Measurements from ENCODE around the gene KLLN. TPM values are rescaled to one million over a fixed set of nuclear protein-coding genes. Genes with fewer than 3 reads are reported as not detected.

The KLLN gene
- total and polyA plus RNA-seq, 9 of the 15 experiments (the other 6 are each of a cell fraction or from before 2014, with no cell fraction given) = 0.07 to 0.40 (median 0.25) TPM

GRCh38 chr10:87842220-87842641, 21.1 kb downstream of the KLLN start:
- Histone ChIP-seq H3K9me1 (ENCODE audit: control insufficient read depth, insufficient read depth, low read length) (no peaks in the 10 kb centered on the region), H3K4me3 (no peak overlapping the region), H4K20me1 (replicated peaks; ENCODE audit: control insufficient read depth, insufficient read depth, low read length) (no peaks in the 10 kb centered on the region), H3K79me2 (ENCODE audit: control insufficient read depth, insufficient read depth, low read length) (no peaks in the 10 kb centered on the region), H3K4me1 (replicated peaks in 1 of 2; ENCODE audit: control insufficient read depth in 2 of 2, insufficient read depth in 2 of 2, low read length in 2 of 2) (no peaks in the 10 kb centered on the region), H2AFZ (ENCODE audit: low read depth, low read length) (no peak overlapping the region), H3K9me3 (replicated peaks; ENCODE audit: control insufficient read depth, insufficient read depth, low read depth, low read length) (no peaks in the 10 kb centered on the region), H3K36me3 (ENCODE audit: control insufficient read depth, insufficient read depth, low read length) (no peaks in the 10 kb centered on the region), H3K27ac (ENCODE audit: extremely low read depth, low read depth, low read length) (no peak overlapping the region), H3K9ac (ENCODE audit: insufficient read depth in 1 of 2, low read depth in 2 of 2, low read length in 2 of 2) (no peak overlapping the region), H3K27me3 (ENCODE audit: control insufficient read depth in 2 of 2, insufficient read depth in 2 of 2, low read length in 2 of 2) (no peaks in the 10 kb centered on the region), H3K4me2 (ENCODE audit: insufficient read depth, low read length) (no peak overlapping the region)
- WGBS (ENCODE audit: insufficient coverage, low coverage, missing lambda C conversion rate) = 18% methylated on average over 1 of the region's 1 CpG
- in situ Hi-C loops (cut with MboI) (no loop called here), intact Hi-C loops (cut with micrococcal nuclease) (no loop called here)
- ATAC-seq (no peak), DNase-seq (ENCODE audit: extremely low read depth in 1 of 4, low spot score in 3 of 4) (no peak), FAIRE-seq (no peak)
- BruUV-seq (replicated peaks) = no TSS peak
- ChIA-PET CTCF (ENCODE audit: low intra/inter-chr PET ratio) (no interaction called here), POLR2A (interaction anchor here (0.7 kb wide), 1 partner anchor 401 kb away, joined by 3 read pairs; no protein-coding TSS in a partner anchor)
- TF ChIP-seq FOXA3 (CRISPR knock-in tag; conservative IDR thresholded peaks at IDR 0.05 in 1 of 2, IDR thresholded peaks at IDR 0.05 in 1 of 2) (0 out of 4 replicates have a peak, but pooled peaks of 1 of the 2 experiments have one; percentile 42), ZFP91 (CRISPR knock-in tag; IDR thresholded peaks at IDR 0.05) (no peak), SAP30 (IDR thresholded peaks at IDR 0.05; ENCODE audit: borderline replicate concordance, insufficient read depth, low read depth, low read length, poor library complexity, severe bottlenecking) (no peak)
